H1 (cell line): Measurements from ENCODE around the gene THAP5. TPM values are rescaled to one million over a fixed set of nuclear protein-coding genes. Genes with fewer than 3 reads are reported as not detected.

ENCODE experiments used
- CHD2 ChIP-seq: IDR thresholded peaks from 2 replicates; pipeline ENCODE4 v1.6.1; 2012; ENCODE audit warnings: low read length, improper control_type of control experiment
- CREB1 ChIP-seq: IDR thresholded peaks from 2 replicates; pipeline ENCODE4 v1.6.1; 2012; ENCODE audit warnings: inconsistent platforms
- HDAC6 ChIP-seq: IDR thresholded peaks from one replicate; pipeline ENCODE4 v1.7.1; 2012; ENCODE audit warnings: low read depth, mild to moderate bottlenecking, inconsistent platforms, low read length, moderate library complexity
- KDM1A ChIP-seq: fragments of 200-600, 300-600 bp; sonication (generic); IDR thresholded peaks from 2 replicates; pipeline ENCODE4 v1.7.1; 2016; ENCODE audit warnings: mild to moderate bottlenecking, low read length, borderline replicate concordance
- SIX5 ChIP-seq: IDR thresholded peaks from 2 replicates; pipeline ENCODE4 v1.6.1; 2011; ENCODE audit warnings: mild to moderate bottlenecking, low read depth, low read length
- TAF7 ChIP-seq: optimal IDR thresholded peaks from 2 replicates; pipeline ENCODE3; 2011; ENCODE audit warnings: low read depth, mild to moderate bottlenecking, inconsistent platforms, low read length, moderate library complexity, borderline replicate concordance
- polyA plus RNA-seq, 7 experiments: library from polyadenylated mRNA; depleted of rRNA in 3 of 7; stranded (reverse) in 5 of 7; unstranded in 2 of 7; fragments of >200 nt in 5 of 7; fragments of 200-250 nt in 2 of 7; gene quantifications; 1 replicate in 5 of 7; 2 replicates in 1 of 7; 4 replicates in 1 of 7; pipeline versions ENCODE4 v1.2.1 to v1.2.3, GENCODE V29; 2011 to 2013; ENCODE audit warnings: missing spikeins in 2 of 7, mixed read lengths in 2 of 7
- total RNA-seq: library from RNA; stranded (reverse); fragmentation: NEBNext Ultra II Directional; extraction: Animal tissue kit (Norgen Biotek cat#: 25700); gene quantifications from 2 replicates; pipeline ENCODE4 v1.2.1, GENCODE V29; 2021

THAP5 gene
- total and polyA plus RNA-seq, 2 of the 8 experiments (the other 6 are each of a cell fraction or from before 2014, with no cell fraction given): 3.9 to 24.2 TPM

GRCh38 chr7:108605559-108606201 is 36.2 kb upstream of the THAP5 start (continued):
- TF ChIP-seq TAF7 (no peak), SIX5 (no peak), KDM1A (no peak), CREB1 (no peak), CHD2 (no peak), HDAC6 (no peak)
